HFF-Myc (cell line): ENCODE data around the gene OR1C1.
"Not testable (repeated sequence)": the region's sequence is repeated elsewhere in the genome, so short reads cannot be mapped to it uniquely, and the experiment has no call there.

Experiments used
- DNase-seq: peaks from one replicate; pipeline ENCODE4 v3.0.0-alpha.2; 2011; ENCODE audit warnings: low read depth; ENCODE audit errors: extremely low read depth
- H3K4me3 ChIP-seq: replicated peaks from 2 replicates; pipeline ENCODE4 v1.5.1; 2011; ENCODE audit warnings: low read depth, mild to moderate bottlenecking, control low read depth, low read length
- TF ChIP-seq, protein P1 (sequence below): IDR thresholded peaks from 2 replicates; pipeline ENCODE4 v1.5.1; 2012; ENCODE audit warnings: mild to moderate bottlenecking, low read depth, low read length, control low read depth; ENCODE audit errors: missing control alignments

Gene OR1C1

DNA sequence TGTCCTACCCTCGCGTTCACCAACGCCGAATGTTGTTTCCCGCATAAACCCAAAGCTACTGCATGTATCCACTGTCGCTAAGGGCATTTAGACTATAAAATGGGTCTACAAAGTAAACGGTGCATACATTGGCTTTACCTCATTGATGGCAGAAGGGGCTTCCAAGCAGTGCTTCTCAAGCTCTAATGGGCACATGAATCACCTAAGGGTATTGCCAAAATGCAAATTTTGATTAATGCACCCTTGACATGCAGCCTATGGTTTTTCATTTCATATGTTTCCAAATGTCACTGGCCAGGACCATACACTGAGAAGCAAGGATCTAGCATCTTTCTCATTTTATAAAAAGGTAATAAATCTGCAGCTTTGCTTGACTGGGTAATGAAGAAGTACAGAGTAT is 46.6 kb downstream of the OR1C1 start:
- TF ChIP-seq, protein P1, sequence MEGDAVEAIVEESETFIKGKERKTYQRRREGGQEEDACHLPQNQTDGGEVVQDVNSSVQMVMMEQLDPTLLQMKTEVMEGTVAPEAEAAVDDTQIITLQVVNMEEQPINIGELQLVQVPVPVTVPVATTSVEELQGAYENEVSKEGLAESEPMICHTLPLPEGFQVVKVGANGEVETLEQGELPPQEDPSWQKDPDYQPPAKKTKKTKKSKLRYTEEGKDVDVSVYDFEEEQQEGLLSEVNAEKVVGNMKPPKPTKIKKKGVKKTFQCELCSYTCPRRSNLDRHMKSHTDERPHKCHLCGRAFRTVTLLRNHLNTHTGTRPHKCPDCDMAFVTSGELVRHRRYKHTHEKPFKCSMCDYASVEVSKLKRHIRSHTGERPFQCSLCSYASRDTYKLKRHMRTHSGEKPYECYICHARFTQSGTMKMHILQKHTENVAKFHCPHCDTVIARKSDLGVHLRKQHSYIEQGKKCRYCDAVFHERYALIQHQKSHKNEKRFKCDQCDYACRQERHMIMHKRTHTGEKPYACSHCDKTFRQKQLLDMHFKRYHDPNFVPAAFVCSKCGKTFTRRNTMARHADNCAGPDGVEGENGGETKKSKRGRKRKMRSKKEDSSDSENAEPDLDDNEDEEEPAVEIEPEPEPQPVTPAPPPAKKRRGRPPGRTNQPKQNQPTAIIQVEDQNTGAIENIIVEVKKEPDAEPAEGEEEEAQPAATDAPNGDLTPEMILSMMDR = no peak
- H3K4me3 ChIP-seq = no peak overlapping the region
- no peak for DNase-seq

DNA sequence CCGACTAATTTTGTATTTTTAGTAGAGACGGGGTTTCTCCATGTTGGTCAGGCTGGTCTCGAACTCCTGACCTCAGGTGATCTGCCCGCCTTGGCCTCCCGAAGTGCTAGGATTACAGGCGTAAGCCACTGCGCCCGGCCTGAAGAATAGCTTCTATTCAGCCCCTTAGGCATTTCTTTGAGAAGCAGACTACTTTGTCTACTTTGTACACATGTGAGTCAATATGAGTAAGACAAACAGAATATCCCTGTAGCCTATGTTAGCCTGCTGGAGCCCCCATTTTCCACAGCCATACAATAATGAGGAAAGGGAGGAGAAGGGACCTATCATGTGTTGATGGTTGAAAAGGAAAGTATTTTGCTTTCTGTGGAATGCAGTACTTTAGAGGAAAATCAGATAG is 49.7 kb downstream of the OR1C1 start:
- DNase-seq, H3K4me3 ChIP-seq: not testable (repeated sequence)
